SK-N-SH (cell line): ENCODE results near the gene SHBG. TPM values are rescaled to one million over a fixed set of nuclear protein-coding genes. Genes with fewer than 3 reads are reported as not detected.
A peak's percentile ranks its signal among the peaks of the same experiment; 100 is the strongest.

Source experiments
- CTCF ChIA-PET: fragments of 300-600, 350-600 bp; formaldehyde crosslinking; extraction: SDS; loops from one replicate; lab custom pipeline; 2021; lab: Yijun Ruan, JAX
- POLR2A ChIA-PET: fragments of 350-600 bp; sonication (Branson Sonifier 250); formaldehyde crosslinking; extraction: SDS; loops from one replicate; lab custom pipeline; 2020; ENCODE audit warnings: antibody characterized with exemption, inconsistent platforms; lab: Yijun Ruan, JAX
- DNase-seq: peaks from one replicate; pipeline ENCODE4 v3.0.0; 2012
- H2AFZ ChIP-seq: fragments of 200-600 bp; sonication (generic); 2 replicates; pipeline ENCODE4 v1.8.1; 2016; ENCODE audit warnings: antibody characterized with exemption, mild to moderate bottlenecking, low read depth
- H3F3A ChIP-seq: fragments of 200-600 bp; sonication (generic); replicated peaks from 2 replicates; pipeline ENCODE3; 2016; ENCODE audit warnings: antibody characterized with exemption, mild to moderate bottlenecking; ENCODE audit not compliant: insufficient read depth
- H3K27ac ChIP-seq, 2 experiments: fragments of 200-500 bp in 1 of 2; fragments of 200-600 bp in 1 of 2; sonication (Bioruptor generic) in 1 of 2; sonication (generic), shearing (Covaris generic) in 1 of 2; 2 replicates each; pipeline versions ENCODE4 v1.5.1 to v1.6.1; 2014 to 2016; ENCODE audit warnings: low read depth in 2 of 2, inconsistent platforms in 1 of 2, low read length in 1 of 2, mild to moderate bottlenecking in 1 of 2, mixed read lengths in 1 of 2
- H3K27me3 ChIP-seq: fragments of 200-600 bp; sonication (generic), shearing (Covaris generic); 2 replicates; pipeline ENCODE4 v1.6.1; 2016; ENCODE audit warnings: mixed run types; ENCODE audit not compliant: insufficient read depth
- H3K36me3 ChIP-seq, 2 experiments: fragments of 200-500 bp in 1 of 2; fragments of 200-600 bp in 1 of 2; sonication (Bioruptor generic) in 1 of 2; sonication (generic) in 1 of 2; replicated peaks in 1 of 2; 2 replicates each; pipeline versions ENCODE3 to v1.5.1; 2014 to 2016; ENCODE audit warnings: low read length in 1 of 2, mild to moderate bottlenecking in 1 of 2; ENCODE audit not compliant: insufficient read depth in 2 of 2, control insufficient read depth in 1 of 2
- H3K4me1 ChIP-seq, 2 experiments: fragments of 200-500 bp in 1 of 2; fragments of 200-600 bp in 1 of 2; sonication (Bioruptor generic) in 1 of 2; sonication (generic), shearing (Covaris generic) in 1 of 2; 2 replicates each; pipeline versions ENCODE4 v1.5.1 to v1.6.1; 2014 to 2016; ENCODE audit warnings: low read depth in 1 of 2, low read length in 1 of 2, mixed run types in 1 of 2; ENCODE audit not compliant: insufficient read depth in 2 of 2, control insufficient read depth in 1 of 2
- H3K4me2 ChIP-seq: fragments of 200-600 bp; sonication (generic), shearing (Covaris generic); 2 replicates; pipeline ENCODE4 v1.6.1; 2017; ENCODE audit warnings: mixed run types
- H3K4me3 ChIP-seq, 2 experiments: fragments of 200-500 bp in 1 of 2; fragments of 200-600 bp in 1 of 2; sonication (Bioruptor generic) in 1 of 2; sonication (generic), shearing (Covaris generic) in 1 of 2; 2 replicates each; pipeline versions ENCODE4 v1.5.1 to v1.8.1; 2014 to 2016; ENCODE audit warnings: low read depth in 2 of 2, inconsistent platforms in 1 of 2, low read length in 1 of 2, mild to moderate bottlenecking in 1 of 2, mixed read lengths in 1 of 2, moderate library complexity in 1 of 2
- H3K79me2 ChIP-seq: fragments of 200-600 bp; sonication (generic); 2 replicates; pipeline ENCODE4 v1.8.1; 2017; ENCODE audit warnings: mild to moderate bottlenecking; ENCODE audit not compliant: insufficient read depth
- H3K9ac ChIP-seq: fragments of 200-600 bp; sonication (generic); 2 replicates; pipeline ENCODE4 v1.6.1; 2017; ENCODE audit warnings: mixed run types
- H3K9me2 ChIP-seq: fragments of 200-600 bp; sonication (generic); 2 replicates; pipeline ENCODE4 v1.6.1; 2017; ENCODE audit warnings: mixed run types
- H3K9me3 ChIP-seq: fragments of 200-600 bp; sonication (generic); 2 replicates; pipeline ENCODE4 v1.6.1; 2017; ENCODE audit warnings: mixed run types, mild to moderate bottlenecking, moderate library complexity
- H4K20me1 ChIP-seq: fragments of 200-600 bp; sonication (generic); 2 replicates; pipeline ENCODE4 v1.6.1; 2017; ENCODE audit warnings: mild to moderate bottlenecking, mixed run types; ENCODE audit not compliant: insufficient read depth
- CHD2 ChIP-seq: fragments of 150-350 bp; IDR thresholded peaks from 2 replicates; pipeline ENCODE4 v1.6.1; 2018; ENCODE audit warnings: low read length; ENCODE audit not compliant: partially characterized antibody
- ELF1 ChIP-seq: IDR thresholded peaks from 2 replicates; pipeline ENCODE4 v1.4.0; 2012
- EZH2phosphoT487 ChIP-seq: fragments of 200-600 bp; sonication (generic); IDR thresholded peaks from 2 replicates; pipeline ENCODE4 v1.6.1; 2017; ENCODE audit warnings: low read depth, mixed run types, mild to moderate bottlenecking, antibody characterized with exemption, moderate library complexity, borderline replicate concordance
- RAD21 ChIP-seq: IDR thresholded peaks from 2 replicates; pipeline ENCODE4 v1.6.1; 2012; ENCODE audit warnings: mild to moderate bottlenecking, low read length
- SIN3A ChIP-seq: IDR thresholded peaks from 2 replicates; pipeline ENCODE4 v1.6.1; 2012; ENCODE audit warnings: low read depth, mild to moderate bottlenecking, low read length, moderate library complexity, borderline replicate concordance
- TCF12 ChIP-seq: IDR thresholded peaks from 2 replicates; pipeline ENCODE4 v1.4.0; 2012
- WGBS: methylation state at CpG from one replicate; pipeline ENCODE4 v1.1.6; 2017; ENCODE audit warnings: low lambda C conversion rate; 5-methylcytosine and 5-hydroxymethylcytosine counted together
- polyA plus RNA-seq, 3 experiments: library from polyadenylated mRNA; depleted of rRNA; stranded (reverse); fragments of >200 nt; gene quantifications; 2 replicates each; pipeline ENCODE4 v1.2.3, GENCODE V29; 2012
- TF ChIP-seq, protein P1 (sequence below): fragments of 150-350 bp; IDR thresholded peaks from 2 replicates; pipeline ENCODE4 v1.6.1; 2016; ENCODE audit warnings: mild to moderate bottlenecking, low read depth, low read length
- TF ChIP-seq, protein P2 (sequence below): IDR thresholded peaks from 2 replicates; pipeline ENCODE4 v1.4.0; 2012; ENCODE audit warnings: low read depth, borderline replicate concordance

SHBG gene
- polyA plus RNA-seq, 1 of the 3 experiments (the other 2 are of a cell fraction): 1.1 TPM

DNA sequence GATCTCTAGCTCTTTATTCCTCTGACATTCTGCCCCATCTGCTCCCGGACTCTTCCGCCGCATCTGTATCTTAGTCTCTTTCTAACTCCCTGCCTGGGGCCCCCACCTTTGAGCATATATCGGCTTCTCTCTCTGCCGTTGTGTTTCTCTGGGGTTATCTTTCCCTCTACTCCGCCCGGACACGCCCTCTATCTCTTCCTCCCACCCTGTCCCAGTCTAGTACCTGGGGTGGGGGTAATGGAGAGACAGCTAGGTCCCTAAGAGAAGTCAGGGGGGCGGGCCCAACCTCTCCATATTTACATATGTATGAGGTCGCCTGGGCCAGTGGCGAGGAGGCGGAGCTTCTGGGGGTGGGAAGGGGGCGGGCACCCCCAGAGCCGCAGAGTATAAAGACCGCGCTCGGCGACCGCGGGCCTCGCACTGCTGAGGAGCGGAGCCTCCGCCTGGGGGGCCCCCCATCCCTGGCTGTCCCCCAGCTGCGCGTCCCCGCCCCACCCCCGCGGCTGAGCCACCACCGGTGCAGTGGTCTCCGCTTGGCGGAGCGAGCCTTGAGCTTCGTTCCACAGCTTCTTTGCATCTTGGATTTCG, 20.7 kb downstream of the SHBG start, which contains the start of gene ATP1B2:
ATP1B2 (plus strand) TSS at position 418 of the 588 bp plus-strand sequence. CDS start 593 bp downstream, outside the sequence.
- H3K79me2 ChIP-seq: no peaks in the 10 kb centered on the region
- ChIA-PET CTCF (interaction anchor here (0.9 to 6.5 kb wide), 8 partner anchors 8 to 37 kb away, joined by 3 to 55 read pairs (median 5); partner anchors contain the start of genes FXR2, TP53 and WRAP53), POLR2A (interaction anchor here (1.0 to 2.8 kb wide), 6 partner anchors 18 to 36 kb away, joined by 3 to 40 read pairs (median 4); partner anchors contain the start of genes SAT2, TP53 and WRAP53)
- peak within 1 kb of the TSS; percentile 82 for H3K4me2 ChIP-seq
- 15% methylated on average over 16 of the region's 34 CpGs for WGBS
- H3K36me3 ChIP-seq: no peaks in the 10 kb centered on the region
- H3F3A ChIP-seq: no peaks in the 10 kb centered on the region
- no peaks in the 10 kb centered on the region for H3K9me3 ChIP-seq
- DNase-seq: peak; percentile 95
- no peak within 1 kb of the TSS for H3K9ac ChIP-seq
- no peak within 1 kb of the TSS for H3K27ac ChIP-seq
- peaks cover 0 to 7% of the 10 kb centered on the region in 2 experiments; a peak in 1 of 4 replicates for H3K4me1 ChIP-seq
- peak within 1 kb of the TSS; percentile 47 to 50 for H3K4me3 ChIP-seq
- H2AFZ ChIP-seq: peak within 1 kb of the TSS; percentile 62; the same call in 1 of the 2 replicates
- TF ChIP-seq CHD2: no peak
- TF ChIP-seq ELF1: no peak
- TF ChIP-seq, protein P1, sequence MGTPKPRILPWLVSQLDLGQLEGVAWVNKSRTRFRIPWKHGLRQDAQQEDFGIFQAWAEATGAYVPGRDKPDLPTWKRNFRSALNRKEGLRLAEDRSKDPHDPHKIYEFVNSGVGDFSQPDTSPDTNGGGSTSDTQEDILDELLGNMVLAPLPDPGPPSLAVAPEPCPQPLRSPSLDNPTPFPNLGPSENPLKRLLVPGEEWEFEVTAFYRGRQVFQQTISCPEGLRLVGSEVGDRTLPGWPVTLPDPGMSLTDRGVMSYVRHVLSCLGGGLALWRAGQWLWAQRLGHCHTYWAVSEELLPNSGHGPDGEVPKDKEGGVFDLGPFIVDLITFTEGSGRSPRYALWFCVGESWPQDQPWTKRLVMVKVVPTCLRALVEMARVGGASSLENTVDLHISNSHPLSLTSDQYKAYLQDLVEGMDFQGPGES: no peak
- TF ChIP-seq TCF12: no peak
- TF ChIP-seq SIN3A: no peak
- no peak for TF ChIP-seq RAD21
- no peaks in the 10 kb centered on the region for H3K9me2 ChIP-seq
- H3K27me3 ChIP-seq: peaks cover 25% of the 10 kb centered on the region
- no peaks in the 10 kb centered on the region for H4K20me1 ChIP-seq

GRCh38 chr17:7651097-7651664, 21.2 kb downstream of the SHBG start:
- peaks cover 25% of the 10 kb centered on the region for H3K27me3 ChIP-seq

More at GRCh38 chr17:7651097-7651664, 21.2 kb downstream of the SHBG start:
- Histone ChIP-seq H2AFZ (peak overlapping the region; percentile 62; the same call in 1 of the 2 replicates), H3K4me1 (peaks cover 0 to 7% of the 10 kb centered on the region in 2 experiments; a peak in 1 of 4 replicates), H3K79me2 (no peaks in the 10 kb centered on the region), H3F3A (no peaks in the 10 kb centered on the region), H4K20me1 (no peaks in the 10 kb centered on the region), H3K4me2 (peak overlapping the region; percentile 82), H3K27ac (no peak overlapping the region), H3K4me3 (peak overlapping the region; percentile 47 to 50), H3K9me3 (no peaks in the 10 kb centered on the region), H3K9me2 (no peaks in the 10 kb centered on the region), H3K9ac (no peak overlapping the region), H3K36me3 (no peaks in the 10 kb centered on the region)
- ChIA-PET CTCF (interaction anchor here (0.7 to 6.5 kb wide), 9 partner anchors 8 to 37 kb away, joined by 3 to 55 read pairs (median 4); partner anchors contain the start of genes FXR2, TP53 and WRAP53), POLR2A (interaction anchor here (1.2 to 2.8 kb wide), 5 partner anchors 18 to 35 kb away, joined by 3 to 40 read pairs (median 3); partner anchors contain the start of genes SAT2, TP53 and WRAP53)
- TF ChIP-seq, protein P2, sequence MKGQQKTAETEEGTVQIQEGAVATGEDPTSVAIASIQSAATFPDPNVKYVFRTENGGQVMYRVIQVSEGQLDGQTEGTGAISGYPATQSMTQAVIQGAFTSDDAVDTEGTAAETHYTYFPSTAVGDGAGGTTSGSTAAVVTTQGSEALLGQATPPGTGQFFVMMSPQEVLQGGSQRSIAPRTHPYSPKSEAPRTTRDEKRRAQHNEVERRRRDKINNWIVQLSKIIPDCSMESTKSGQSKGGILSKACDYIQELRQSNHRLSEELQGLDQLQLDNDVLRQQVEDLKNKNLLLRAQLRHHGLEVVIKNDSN: no peak
- TF ChIP-seq EZH2phosphoT487: 0 out of 2 replicates have a peak, but pooled peaks have one; percentile 57
- DNase-seq: peak; percentile 49
- WGBS: 4% methylated on average over 36 of the region's 45 CpGs
